GM18870 (cell line): ENCODE data around the gene EXOC4.
"Not testable (repeated sequence)": the region's sequence is repeated elsewhere in the genome, so short reads cannot be mapped to it uniquely, and the experiment has no call there.

ENCODE experiments used
- ATAC-seq: cut with Tn5 transposase; IDR thresholded peaks from one replicate; pipeline ENCODE4 v1.9.1; 2021; ENCODE audit warnings: moderate library complexity; ENCODE audit not compliant: unreplicated experiment

EXOC4 gene

DNA sequence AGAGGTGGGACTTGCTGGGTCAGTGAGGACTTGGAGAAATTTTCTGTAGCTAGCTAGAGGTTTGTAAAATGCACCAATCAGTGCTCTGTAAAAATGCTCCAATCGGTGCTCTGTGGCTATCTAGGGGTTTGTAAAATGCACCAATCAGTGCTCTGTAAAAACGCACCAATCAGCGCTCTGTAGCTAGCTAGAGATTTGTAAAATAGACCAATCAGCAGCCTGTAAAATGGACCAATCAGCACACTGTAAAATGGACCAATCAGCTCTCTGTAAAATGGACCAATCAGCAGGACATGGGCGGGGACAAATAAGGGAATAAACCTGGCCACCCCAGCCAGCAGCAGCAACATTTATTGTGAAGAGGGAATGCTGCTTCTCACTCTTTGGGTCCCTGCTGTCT is 526.7 kb downstream of the EXOC4 start:
- ATAC-seq = not testable (repeated sequence)

DNA sequence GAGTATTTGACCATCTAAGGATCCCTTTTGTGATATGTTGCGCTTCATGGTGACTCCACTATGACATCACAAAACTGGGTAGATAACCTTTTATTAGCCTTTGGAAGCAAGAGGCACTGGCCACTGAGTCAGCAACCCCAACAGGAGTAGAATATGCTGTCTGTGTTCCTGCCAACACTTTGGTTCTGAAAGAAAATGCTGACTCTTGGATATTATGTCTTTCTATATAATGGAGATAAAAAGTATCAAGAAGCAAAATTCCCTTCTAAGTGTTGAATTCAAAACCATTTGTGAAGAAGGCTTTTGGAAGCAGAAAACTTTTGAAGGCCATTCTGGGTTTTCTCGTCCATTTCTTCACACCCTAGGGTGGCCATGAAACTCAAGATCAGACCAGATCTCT is 528.0 kb downstream of the EXOC4 start:
- no peak for ATAC-seq

DNA sequence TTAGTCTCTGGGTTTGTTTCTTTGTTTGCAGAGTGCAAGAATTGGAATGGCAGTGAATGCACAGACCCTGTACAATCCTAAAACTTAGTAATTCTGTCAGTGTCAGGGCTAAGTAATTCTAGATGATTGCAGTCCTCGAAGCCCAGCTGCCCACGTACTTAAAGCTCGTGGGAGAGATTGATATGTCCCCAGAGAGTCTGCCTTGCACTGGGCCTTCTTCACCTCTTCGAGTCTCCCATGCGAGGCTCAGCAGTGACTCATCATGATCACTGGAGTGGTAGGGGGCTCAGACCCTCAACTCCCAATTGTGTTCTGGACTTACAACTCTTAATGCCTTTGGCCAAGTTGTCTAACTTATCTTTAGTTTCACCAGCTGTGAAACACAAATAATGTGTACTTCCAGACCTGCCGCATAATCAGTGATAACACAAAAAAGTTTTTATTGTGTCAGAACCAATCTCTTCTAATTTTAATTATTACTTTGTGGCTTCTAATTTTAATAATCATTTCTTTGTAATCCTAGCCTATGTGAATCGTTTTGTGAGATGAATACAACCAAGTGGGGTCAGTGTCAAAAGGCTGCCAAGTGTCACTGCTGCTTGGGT is 528.7 kb downstream of the EXOC4 start:
- ATAC-seq = no peak

DNA sequence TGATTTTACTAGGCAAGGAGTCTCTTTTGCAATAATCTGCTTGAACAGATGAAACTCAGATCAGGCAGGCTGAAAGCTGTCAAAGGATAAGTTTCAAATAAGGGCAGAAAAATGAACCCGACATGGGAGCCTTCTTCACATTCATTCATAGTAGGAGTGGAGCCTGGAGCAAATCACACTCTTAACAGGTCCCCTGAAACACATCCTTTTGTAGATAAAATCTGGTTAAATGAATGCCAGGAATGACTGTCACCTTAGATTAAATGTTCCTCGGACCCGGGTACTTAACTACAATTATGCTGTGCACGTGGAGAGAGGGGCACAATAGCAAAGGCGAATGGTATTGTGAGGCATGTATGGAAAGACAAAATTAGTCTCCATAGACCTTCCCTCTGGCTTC is 529.6 kb downstream of the EXOC4 start:
- ATAC-seq = no peak

DNA sequence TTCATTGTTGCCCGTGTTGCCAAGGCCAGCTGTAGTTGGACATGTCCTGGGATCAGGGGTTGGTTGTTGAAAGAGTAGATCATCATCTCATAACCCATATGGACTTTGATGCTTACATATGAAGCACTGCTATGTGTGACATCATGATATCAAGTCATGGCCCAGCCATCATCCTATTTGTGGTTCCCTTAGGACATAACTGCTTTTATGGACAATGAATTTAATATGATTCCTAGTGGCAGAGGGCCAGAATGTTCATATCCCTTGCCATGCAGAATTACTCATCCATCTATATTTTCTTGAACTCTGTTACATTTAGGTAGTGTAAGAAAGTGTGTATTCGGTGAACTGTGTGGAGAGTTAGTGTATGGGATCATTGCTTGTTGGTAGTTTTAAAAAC is 530.4 kb downstream of the EXOC4 start:
- ATAC-seq = no peak

DNA sequence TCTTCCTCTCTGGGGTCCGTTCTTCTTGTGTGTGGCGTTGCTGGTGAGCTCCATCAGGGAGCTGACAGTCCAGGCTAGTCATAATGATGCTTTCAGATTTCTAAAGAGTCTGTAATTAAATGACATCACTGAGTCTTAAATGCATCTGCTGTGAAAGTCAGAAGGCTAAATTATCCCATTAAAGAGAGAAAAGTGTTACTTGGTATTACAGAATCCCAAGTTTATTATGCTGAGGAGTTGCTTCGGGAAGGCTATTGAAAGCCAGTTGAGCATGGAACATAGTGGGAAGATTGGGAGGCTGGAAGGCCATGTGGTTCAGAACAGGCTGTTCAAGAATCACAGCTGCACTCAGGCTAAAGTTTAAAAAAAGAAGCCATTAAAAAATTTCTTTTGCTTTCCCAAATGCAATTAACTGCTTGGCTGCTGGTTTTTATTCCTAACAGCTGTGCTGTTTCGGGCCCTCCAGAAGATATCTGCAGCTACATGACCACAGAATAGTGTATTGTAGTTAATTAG is 531.7 kb downstream of the EXOC4 start:
- ATAC-seq = no peak

DNA sequence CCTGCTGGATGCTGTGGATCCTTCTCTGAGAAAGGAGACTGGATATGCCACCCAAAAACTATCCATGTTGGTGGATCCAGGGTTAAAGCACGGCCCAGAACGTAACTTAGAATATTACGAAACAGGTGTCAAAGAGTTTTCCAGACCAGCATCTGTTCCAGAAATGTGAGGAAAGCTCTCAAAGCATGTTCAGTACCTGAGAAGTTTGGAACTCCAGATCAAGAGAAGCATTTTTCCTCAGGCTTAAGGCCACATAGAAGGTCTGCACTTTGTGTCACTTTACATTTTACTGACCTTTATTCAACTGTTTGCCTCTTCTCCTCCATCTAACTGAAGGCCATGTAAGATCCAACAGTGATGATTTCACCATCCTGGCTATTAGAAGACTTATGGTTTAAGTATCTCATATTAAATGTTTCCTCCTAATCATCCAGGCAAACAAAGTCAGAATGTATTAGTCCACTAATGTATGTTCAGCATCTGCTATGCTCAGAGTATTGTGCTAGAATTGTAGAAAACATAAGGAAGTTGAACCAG is 533.6 kb downstream of the EXOC4 start:
- no peak for ATAC-seq

DNA sequence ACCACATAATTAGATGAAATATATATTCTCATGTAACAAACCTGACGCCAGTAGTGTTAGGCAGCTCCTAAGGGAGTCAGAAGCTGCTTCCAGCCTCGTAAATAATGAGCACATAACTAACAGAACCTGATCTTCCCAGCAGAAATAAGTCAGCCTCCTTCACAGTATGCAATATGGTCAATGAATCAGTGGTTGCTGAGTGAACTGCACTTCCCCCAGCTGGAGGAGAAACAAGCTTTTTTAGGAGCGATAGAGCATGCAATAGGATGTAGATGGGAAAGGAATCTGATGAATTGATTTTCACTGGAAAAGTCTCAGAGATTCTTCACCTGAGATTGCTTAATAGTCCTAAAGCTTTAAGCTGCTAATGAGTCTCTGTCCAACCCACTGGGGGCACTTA is 537.1 kb downstream of the EXOC4 start:
- ATAC-seq = no peak

DNA sequence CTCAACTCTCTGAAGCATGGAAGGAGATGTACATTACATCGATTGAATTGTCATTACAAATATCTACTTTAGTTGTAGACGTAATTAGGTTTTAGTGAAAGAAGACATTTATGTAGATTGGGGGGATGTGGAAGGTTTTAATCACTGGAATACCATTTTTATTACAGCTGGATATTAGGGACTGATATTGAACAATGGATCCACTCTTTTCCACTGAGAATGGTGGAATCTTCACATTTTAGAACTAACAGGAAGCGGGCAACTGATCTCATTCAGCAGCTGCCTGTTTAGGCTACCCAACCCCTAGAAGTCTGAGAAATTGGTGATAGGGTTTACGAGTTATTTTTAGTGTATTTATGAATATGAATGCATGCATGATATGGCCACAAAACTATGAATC is 538.0 kb downstream of the EXOC4 start:
- no peak for ATAC-seq

DNA sequence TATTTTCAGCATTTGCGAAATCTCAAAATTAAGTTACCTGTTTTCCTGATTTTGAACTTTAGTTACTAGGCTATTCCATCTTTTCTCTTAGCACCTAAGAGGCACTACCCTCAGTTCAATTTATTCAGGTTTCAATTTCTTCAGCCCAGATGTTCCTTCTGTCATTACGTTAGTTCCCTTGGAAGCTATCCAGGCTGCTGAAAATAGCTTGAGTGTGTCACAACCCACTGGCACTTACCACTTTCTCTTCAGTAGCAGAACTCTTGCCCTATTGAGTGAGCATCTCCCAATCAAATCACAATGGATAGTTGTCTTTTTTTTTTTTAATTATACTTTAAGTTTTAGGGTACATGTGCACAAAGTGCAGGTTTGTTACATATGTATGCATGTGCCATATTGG is 541.6 kb downstream of the EXOC4 start:
- ATAC-seq = no peak

DNA sequence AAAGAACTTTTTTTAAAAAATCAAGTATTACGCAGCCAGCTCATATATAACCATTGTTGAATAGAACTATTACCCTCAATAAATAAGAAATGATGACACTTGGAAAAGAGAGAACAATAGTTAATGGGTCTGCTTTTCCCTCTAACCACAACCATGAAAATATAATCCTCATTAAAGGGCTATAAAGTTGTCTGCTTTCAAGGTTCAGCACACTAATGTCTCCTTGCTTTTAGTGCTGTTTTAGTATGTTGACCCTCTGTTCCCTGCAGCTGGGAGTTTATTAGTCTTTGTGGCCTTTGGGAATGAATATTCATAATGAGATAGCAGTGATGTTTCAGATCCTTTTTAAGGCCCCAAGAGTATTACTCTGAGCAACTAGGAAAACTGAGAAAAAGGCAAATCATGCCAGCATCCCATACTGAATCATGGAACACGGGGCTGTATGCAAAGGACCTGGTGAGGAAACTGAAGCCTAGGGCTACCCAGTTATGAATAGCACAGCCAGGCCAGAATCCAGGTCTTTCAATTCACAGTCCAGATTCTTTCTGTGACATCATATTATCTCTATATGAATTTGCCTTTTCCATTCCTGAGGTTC is 542.3 kb downstream of the EXOC4 start:
- ATAC-seq = no peak

DNA sequence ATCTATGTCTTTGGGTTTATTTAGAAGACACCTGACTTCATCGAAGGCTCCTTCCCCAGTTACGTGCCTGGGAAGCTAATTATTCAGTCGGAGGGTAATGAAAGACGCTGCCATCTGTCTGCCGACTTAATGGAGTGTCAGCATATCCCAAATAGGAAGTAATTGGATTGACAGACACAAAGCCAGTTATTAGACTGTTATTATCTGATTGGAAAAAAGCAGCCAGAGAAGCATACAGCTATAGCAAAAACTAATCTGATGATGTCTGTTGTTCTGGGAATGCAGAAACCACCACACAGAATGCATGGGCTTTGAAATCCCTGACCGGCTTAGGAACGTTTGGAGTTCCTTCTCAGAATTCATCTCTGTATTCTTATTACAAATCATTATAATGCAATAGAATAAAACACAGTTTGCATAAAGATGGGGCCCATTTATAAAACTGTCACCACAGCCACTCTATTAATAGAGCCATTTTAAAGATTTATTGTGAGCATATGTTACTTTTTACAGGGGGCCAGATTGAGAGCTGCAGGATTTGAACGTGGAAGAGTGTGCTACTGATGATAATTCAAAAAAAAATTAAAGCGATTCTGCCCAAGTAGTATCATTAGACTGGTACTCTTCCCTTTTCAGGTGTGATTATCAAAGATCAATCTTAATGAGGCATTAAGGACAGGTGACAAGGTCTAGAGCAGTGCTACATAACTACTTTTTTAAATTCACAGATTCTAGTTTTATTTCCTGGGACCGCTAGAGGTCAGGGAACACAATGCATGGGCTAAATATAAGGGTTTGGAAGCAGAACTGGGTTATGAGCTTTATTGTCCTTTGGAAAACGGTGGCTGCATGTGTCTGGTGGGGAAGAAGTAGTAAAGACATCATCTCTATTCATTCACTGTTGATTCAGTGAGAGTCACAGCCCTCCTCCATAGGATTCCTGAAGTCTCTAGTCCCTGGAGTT is 544.2 kb downstream of the EXOC4 start:
- no peak for ATAC-seq

DNA sequence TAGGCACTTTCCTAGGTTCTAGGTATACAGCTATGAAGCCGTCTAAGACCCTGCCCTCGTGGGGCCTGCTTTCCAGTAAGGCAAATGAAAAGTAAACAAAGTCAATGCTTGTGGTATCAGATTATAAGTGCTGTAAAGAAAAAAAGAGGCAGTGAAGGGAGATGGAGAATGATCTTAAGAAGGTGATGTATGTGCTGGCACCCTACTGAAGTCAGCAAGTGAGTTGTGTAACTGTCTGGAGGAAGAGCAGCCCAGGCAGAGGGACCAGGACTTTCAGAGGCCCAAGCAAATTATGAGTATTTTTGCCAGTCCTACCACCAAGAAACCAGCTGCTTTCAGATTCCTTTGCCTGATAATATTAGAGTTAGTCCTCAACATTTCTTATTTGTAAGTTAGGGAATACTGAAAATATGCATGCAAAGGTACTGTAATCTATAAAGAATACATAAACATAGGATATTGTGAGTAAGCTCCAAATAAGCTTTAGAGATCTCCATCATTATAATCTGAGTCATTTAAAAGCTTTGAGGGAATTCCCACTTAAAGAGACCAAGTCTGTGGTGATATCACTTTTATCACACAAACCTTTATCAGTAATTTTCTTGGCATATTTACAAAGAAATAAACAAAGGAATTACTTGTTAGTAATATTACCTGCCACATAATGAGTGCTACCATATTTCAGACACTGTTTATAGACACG is 545.1 kb downstream of the EXOC4 start:
- no peak for ATAC-seq

DNA sequence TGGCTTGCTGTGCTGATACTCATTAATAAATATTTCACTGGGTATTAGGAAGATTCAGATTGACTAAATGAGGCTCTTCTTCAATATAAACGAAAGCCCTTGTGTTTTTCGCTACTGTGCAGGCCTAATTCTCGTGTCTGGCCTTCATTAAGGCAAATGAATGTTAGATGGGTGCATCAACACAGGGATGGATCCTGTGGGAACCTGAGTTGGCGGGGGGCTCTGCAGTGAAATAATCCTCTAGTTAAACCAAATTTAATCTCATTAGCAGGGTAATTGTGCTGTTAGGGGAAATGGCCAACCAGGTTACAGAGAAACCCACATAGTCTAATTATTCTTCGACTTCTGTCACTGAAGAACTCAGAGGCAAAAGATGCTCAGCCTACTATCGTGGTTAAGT is 548.5 kb downstream of the EXOC4 start:
- ATAC-seq = no peak

DNA sequence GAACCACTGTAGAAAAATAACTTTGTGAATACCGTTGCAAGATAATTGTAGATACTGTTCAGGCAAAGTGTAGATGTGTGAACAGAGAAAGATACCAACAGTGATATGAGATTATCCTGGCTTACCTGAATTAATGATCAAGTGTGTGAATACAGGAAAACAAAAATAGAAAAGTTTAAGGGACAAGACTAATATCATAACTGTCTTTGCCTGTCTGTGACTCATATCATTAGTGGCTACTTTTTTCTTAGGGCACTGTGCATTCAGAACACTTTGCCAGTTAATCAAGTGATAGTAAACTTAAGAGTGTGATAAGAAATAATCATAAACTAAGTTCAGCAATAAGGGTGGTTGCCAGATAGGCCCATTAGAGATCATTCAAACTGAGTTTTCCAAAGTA is 551.2 kb downstream of the EXOC4 start:
- peak; percentile 68 for ATAC-seq

DNA sequence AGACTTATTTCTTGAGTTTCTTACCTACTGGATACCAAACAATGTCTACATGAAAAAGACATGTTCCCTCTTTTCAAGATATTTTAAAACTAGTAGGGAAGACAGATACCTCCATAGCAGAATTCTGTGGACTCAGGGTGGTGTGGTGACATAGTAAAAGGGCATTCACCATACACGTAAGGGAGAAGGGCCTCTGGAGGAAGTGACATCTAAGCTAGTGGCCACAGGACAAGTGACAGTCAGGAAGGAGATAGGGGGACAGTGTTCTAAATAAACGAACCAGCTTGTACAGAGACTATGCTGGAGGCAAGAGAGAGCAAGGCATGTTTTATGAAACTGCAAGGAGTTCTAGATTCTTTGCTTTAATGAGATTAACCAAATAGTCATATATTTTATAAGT is 552.5 kb downstream of the EXOC4 start:
- no peak for ATAC-seq

DNA sequence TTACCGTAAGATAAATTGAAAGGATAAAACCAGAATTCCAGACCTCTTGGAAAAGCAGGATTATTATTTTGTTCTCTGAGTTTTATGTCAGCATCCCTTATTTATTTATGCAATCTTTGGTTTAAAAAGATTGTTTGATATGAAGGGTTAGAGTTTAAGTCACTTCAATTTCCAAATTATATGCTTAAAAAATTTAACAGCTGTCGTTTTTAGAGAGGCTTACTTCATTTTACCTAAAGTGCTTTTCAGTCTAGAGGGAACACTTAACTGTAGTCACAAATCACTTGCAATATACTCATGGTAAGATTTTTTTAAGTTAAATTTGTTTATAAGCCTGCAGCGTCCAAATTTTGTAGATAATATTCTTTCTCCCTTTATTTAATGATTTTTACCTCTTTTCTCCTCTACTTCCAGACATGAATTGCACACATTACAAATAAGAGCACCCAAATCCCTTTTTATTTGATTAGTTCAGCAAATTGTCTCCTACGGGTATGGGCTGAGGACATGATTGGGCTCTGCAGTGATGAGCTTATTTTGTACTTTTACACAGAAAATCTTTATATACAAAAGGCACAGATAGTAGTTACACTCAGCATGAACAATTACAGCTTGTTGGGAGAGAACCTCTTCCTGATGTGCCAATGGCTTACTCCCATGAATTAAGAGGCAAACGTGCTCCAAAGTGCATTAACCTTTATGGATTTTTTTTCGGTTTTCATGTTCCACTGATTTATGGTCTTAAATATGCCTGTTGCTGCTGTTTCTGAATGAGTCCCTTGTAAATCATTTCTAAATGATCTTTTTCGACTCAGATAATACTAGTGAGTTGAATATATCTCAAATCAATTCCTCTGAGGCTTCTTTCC is 555.0 kb downstream of the EXOC4 start:
- no peak for ATAC-seq

DNA sequence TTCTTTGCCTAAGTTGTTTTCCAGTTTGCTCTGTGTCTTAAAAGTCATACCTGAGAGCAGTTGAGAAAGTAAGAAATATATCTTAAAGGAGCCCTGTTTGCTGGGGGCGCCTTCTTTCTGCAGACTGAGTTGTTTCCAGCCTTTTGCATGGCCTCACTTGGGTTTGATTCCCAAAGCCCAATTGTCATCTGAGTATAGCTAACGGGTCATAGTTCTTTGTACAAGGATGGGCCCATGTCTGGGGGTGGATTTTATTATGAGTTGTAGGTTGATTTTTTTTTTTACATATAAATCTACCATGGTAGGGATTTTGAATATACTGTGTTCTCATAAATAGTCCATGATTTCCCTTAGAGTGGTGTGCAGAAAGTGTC is 555.6 kb downstream of the EXOC4 start:
- no peak for ATAC-seq

DNA sequence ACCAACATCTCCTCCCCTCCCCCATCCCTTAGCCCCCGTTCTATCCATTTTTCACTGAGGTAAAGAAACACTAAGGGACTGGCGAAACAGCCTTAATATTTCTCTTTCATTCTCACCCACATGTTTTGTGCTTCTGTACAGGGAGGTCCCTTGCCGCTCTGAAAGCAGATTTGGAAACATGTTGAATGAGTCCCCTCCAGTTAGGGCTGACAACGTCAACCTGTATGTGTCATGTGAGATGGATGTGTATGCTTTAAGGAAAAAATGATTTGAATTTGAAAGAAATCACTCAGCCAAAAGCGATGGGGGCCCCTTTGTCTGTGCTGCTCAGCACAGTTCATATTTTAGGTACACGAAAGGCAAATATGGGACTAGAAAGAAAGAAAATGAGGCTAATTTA is 560.0 kb downstream of the EXOC4 start:
- ATAC-seq = no peak

DNA sequence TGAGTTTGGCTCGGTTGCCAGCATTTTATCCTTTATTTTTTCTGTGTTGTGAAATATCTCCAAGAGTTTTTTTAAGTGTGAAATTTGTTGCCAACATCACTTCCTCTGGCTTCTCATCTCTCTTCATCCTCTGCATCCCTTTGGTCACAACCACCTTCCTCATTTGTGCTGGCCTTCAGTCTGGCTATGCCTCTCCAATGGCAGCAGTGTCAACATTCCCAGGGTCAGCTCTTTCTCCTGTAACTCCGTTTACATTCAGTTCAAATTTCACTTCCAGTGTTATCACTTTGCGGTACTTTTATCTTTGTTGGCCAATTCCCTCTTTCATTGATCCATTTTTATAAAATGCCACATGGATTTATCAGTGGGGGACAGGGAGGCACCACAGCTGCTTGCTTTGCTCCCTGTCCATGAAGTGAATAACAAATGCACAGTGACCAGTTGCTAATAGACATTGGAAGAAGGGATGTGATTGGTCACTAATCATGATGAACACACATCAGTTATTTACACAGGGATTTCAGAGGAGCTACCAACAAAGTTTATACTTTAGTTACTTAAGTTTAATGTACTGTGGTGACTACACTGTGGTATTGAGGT is 562.8 kb downstream of the EXOC4 start:
- ATAC-seq = no peak
